AG09319 (cell line): ENCODE data around the gene H3-3A.

ENCODE experiments used
- DNase-seq: peaks from one replicate; pipeline ENCODE4 v3.0.0-alpha.2; 2010; ENCODE audit warnings: low read depth; ENCODE audit errors: extremely low read depth
- TF ChIP-seq, protein P1 (sequence below): IDR thresholded peaks from 2 replicates; pipeline ENCODE4 v1.5.1; 2011; ENCODE audit warnings: low read depth, mild to moderate bottlenecking, inconsistent platforms, low read length, moderate library complexity

The H3-3A gene

DNA sequence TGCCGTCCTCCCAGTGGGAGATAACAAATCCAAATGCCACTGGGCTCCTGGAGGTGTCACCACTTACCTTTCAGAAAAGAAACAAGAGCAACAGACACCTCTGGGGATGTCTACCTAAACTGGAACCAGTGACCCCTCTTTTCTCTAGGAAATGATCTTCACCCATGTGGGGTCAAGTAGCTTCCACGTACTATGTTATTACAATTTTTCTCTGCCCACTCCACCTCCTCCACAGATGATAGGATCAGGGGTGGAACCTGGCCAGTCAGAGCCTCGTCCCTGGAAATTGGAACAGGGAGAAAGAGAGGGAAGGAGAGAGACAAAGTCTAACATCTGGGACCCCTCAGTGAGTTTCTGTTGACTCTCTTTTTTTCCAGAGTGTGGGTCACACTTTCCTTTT is 50.1 kb downstream of the H3-3A start:
- DNase-seq = no peak
- TF ChIP-seq, protein P1, sequence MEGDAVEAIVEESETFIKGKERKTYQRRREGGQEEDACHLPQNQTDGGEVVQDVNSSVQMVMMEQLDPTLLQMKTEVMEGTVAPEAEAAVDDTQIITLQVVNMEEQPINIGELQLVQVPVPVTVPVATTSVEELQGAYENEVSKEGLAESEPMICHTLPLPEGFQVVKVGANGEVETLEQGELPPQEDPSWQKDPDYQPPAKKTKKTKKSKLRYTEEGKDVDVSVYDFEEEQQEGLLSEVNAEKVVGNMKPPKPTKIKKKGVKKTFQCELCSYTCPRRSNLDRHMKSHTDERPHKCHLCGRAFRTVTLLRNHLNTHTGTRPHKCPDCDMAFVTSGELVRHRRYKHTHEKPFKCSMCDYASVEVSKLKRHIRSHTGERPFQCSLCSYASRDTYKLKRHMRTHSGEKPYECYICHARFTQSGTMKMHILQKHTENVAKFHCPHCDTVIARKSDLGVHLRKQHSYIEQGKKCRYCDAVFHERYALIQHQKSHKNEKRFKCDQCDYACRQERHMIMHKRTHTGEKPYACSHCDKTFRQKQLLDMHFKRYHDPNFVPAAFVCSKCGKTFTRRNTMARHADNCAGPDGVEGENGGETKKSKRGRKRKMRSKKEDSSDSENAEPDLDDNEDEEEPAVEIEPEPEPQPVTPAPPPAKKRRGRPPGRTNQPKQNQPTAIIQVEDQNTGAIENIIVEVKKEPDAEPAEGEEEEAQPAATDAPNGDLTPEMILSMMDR = no peak

- DNase-seq = no peak
- TF ChIP-seq, protein P1 = no peak
These were observed 54.2 kb downstream of the H3-3A start for GRCh38 chr1:226116673-226117072.

DNA sequence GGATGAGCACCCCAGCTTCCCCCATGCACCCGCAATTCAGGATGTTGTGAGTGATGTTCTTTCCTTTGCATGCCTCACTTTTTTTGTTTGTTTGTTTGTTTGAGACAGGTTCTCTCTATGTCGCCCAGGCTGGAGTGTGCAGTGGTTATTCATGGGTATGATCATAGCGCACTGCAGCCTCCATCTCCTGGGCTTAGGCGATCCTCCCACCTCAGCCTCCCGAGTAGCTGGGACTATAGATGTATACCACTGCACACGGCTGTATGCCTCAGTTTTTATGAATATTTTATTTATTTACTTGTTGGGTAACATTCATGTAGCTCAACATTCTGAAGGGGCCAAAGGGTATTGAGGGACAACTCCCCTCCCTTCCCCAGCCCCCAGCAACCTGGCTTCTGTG is 54.8 kb downstream of the H3-3A start:
- TF ChIP-seq, protein P1 = no peak
- no peak for DNase-seq

DNA sequence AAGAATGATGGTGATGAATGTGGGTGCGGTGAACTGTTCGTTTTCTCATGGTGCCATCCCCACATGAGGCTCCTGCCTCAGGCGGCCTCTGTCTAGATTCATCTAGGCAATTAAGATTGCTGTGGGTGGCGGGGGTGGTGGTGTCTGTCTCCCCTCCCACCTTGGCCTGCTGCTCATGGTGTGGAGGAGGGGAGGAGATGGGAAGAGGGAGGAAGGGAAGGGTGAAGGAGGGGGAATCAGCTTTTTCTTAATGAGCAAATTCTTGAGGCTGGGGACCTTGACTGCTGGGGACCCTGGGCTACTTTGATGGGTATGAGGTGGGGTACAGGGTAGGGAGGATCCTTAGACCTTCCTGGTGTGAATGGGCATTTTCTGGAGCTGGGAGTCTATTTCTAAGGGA is 55.8 kb downstream of the H3-3A start:
- DNase-seq = no peak
- TF ChIP-seq, protein P1 = no peak

DNA sequence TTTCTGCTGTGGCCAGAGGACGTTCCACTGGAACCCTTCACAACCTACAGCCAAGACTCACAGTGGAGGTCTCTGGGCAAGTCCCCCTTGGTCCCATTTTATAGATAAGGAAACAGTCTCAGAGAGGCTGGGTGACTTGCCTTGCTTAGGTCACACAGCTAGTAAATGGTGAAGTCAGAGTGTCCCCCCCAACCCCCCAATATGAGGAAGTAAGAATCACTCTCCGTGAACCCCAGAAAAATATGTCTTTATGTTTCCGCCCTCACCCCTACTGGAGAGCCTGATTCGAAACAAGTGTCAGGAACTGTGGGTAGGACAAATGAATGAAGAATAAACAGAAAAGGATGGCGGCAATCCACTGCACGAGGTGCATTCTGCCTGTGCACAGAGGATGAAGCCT is 56.7 kb downstream of the H3-3A start:
- DNase-seq = no peak
- TF ChIP-seq, protein P1 = no peak

- TF ChIP-seq, protein P1 = no peak
- no peak for DNase-seq
These were observed 57.9 kb downstream of the H3-3A start for GRCh38 chr1:226120398-226120797.

- DNase-seq = no peak
These were observed 58.6 kb downstream of the H3-3A start for GRCh38 chr1:226121049-226121586.

More at GRCh38 chr1:226121049-226121586, 58.6 kb downstream of the H3-3A start:
- TF ChIP-seq, protein P1 = no peak
